Panc1 (cell line): ENCODE measurements around the gene EYA3. TPM values are rescaled to one million over a fixed set of nuclear protein-coding genes. Genes with fewer than 3 reads are reported as not detected.

Experiments
- ATAC-seq: fragments of 200-7000 bp; cut with Tn5 transposase; 2 replicates; pipeline ENCODE4 v1.9.1; 2020; ENCODE audit warnings: mild to moderate bottlenecking, moderate library complexity
- BruUV-seq: library from RNA; stranded (reverse); fragments of 400-500 nt; replicated peaks from 2 replicates; lab custom pipeline; 2021; lab: Mats Ljungman, UMichigan
- CTCF ChIA-PET: fragments of 300-600 bp; sonication (Branson Sonifier 250); formaldehyde crosslinking; loops from one replicate; lab custom pipeline; 2022; ENCODE audit warnings: antibody characterized with exemption; lab: Charles Lee
- POLR2A ChIA-PET: fragments of 300-600 bp; sonication (Branson Sonifier 250); formaldehyde crosslinking; loops from one replicate; lab custom pipeline; 2022; ENCODE audit warnings: antibody characterized with exemption; lab: Charles Lee
- DNase-seq: peaks from one replicate; pipeline ENCODE4 v3.0.0-alpha.2; 2010; ENCODE audit warnings: low read depth, low spot score
- H3K27ac ChIP-seq: 2 replicates; pipeline ENCODE4 v1.5.1; 2011; ENCODE audit warnings: mild to moderate bottlenecking, low read length, inconsistent platforms
- H3K27me3 ChIP-seq: fragments of 200-500 bp; sonication (Bioruptor generic); 2 replicates; pipeline ENCODE4 v1.6.0; 2014; ENCODE audit warnings: low read length, inconsistent platforms; ENCODE audit not compliant: control insufficient read depth, insufficient read depth
- H3K36me3 ChIP-seq: fragments of 200-500 bp; sonication (Bioruptor generic); 2 replicates; pipeline ENCODE4 v1.5.1; 2014; ENCODE audit warnings: inconsistent platforms, mild to moderate bottlenecking, low read length, moderate library complexity; ENCODE audit not compliant: control insufficient read depth, insufficient read depth
- H3K4me1 ChIP-seq: 2 replicates; pipeline ENCODE4 v1.5.1; 2011; ENCODE audit warnings: inconsistent platforms, mild to moderate bottlenecking, low read length, moderate library complexity; ENCODE audit not compliant: control insufficient read depth, insufficient read depth
- H3K4me3 ChIP-seq, 2 experiments: 2 replicates each; pipeline ENCODE4 v1.5.1; 2011 to 2012; ENCODE audit warnings: low read depth in 2 of 2, low read length in 2 of 2, mild to moderate bottlenecking in 2 of 2, inconsistent platforms in 1 of 2, moderate library complexity in 1 of 2
- H3K9me3 ChIP-seq: fragments of 200-500 bp; sonication (Bioruptor generic); 2 replicates; pipeline ENCODE4 v1.5.1; 2014; ENCODE audit warnings: low read depth, mild to moderate bottlenecking, inconsistent platforms, low read length, moderate library complexity; ENCODE audit not compliant: control insufficient read depth, insufficient read depth
- POLR2AphosphoS5 ChIP-seq: IDR thresholded peaks from 2 replicates; pipeline ENCODE4 v1.6.1; 2012; ENCODE audit warnings: mild to moderate bottlenecking, low read depth, low read length, moderate library complexity
- REST ChIP-seq, 2 experiments: IDR thresholded peaks; 2 replicates each; pipeline ENCODE4 v1.6.1; 2011 to 2012; ENCODE audit warnings: low read depth in 2 of 2, control low read depth in 1 of 2, low read length in 1 of 2, mild to moderate bottlenecking in 1 of 2, moderate library complexity in 1 of 2; ENCODE audit not compliant: insufficient read depth in 1 of 2
- SIN3A ChIP-seq: IDR thresholded peaks from 2 replicates; pipeline ENCODE4 v1.6.1; 2012; ENCODE audit warnings: low read depth, mild to moderate bottlenecking, low read length, moderate library complexity, borderline replicate concordance; ENCODE audit not compliant: insufficient read depth
- TCF7L2 ChIP-seq: IDR thresholded peaks from 2 replicates; pipeline ENCODE4 v1.6.1; 2011; ENCODE audit warnings: mild to moderate bottlenecking, low read depth, low read length, inconsistent platforms
- in situ Hi-C: cut with HindIII; loops from 2 replicates; pipeline ENCODE4 v1.10.0; 2016; ENCODE audit warnings: low sequenced_read_pairs, low pct_unique_long_range_greater_than_20kb
- intact Hi-C: fragments of 100-400 bp; cut with micrococcal nuclease; formaldehyde crosslinking; loops from one replicate; pipeline ENCODE4 v1.10.0; 2022; ENCODE audit not compliant: unreplicated experiment
- total RNA-seq: library from RNA; stranded (reverse); gene quantifications from one replicate; pipeline ENCODE4 v1.2.1, GENCODE V29; 2021; ENCODE audit not compliant: unreplicated experiment
- TF ChIP-seq, protein P1 (sequence below): fragments of 450-650 bp; IDR thresholded peaks from 2 replicates; pipeline ENCODE4 v1.5.1; 2017; ENCODE audit warnings: mild to moderate bottlenecking

Gene EYA3
- total RNA-seq, 1 experiment from 2014 or later: 17.5 TPM

GRCh38 chr1:28070725-28071593, 17.5 kb downstream of the EYA3 start:
- Histone ChIP-seq H3K4me3 (no peak overlapping the region), H3K4me1 (peaks cover 25% of the 10 kb centered on the region; the same call in 1 of the 2 replicates), H3K36me3 (no peaks in the 10 kb centered on the region; the same call in 1 of the 2 replicates), H3K27me3 (no peaks in the 10 kb centered on the region), H3K9me3 (no peaks in the 10 kb centered on the region), H3K27ac (no peak overlapping the region)
- ChIA-PET POLR2A (interaction anchor here (0.6 kb wide), 1 partner anchor 164 kb away, joined by 10 read pairs; no protein-coding TSS in a partner anchor), CTCF (no interaction called here)
- BruUV-seq: no TSS peak
- intact Hi-C loops (no loop called here), in situ Hi-C loops (no loop called here)
- DNase-seq (no peak), ATAC-seq (no peak)
- TF ChIP-seq POLR2AphosphoS5: no peak
- no peak for TF ChIP-seq REST (IDR thresholded peaks at IDR 0.05; ENCODE audit: insufficient read depth in 1 of 2, low read depth in 2 of 2, low read length in 1 of 2)
- TF ChIP-seq SIN3A: no peak
- TF ChIP-seq, protein P1, sequence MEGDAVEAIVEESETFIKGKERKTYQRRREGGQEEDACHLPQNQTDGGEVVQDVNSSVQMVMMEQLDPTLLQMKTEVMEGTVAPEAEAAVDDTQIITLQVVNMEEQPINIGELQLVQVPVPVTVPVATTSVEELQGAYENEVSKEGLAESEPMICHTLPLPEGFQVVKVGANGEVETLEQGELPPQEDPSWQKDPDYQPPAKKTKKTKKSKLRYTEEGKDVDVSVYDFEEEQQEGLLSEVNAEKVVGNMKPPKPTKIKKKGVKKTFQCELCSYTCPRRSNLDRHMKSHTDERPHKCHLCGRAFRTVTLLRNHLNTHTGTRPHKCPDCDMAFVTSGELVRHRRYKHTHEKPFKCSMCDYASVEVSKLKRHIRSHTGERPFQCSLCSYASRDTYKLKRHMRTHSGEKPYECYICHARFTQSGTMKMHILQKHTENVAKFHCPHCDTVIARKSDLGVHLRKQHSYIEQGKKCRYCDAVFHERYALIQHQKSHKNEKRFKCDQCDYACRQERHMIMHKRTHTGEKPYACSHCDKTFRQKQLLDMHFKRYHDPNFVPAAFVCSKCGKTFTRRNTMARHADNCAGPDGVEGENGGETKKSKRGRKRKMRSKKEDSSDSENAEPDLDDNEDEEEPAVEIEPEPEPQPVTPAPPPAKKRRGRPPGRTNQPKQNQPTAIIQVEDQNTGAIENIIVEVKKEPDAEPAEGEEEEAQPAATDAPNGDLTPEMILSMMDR: no peak
- TF ChIP-seq TCF7L2: no peak

DNA sequence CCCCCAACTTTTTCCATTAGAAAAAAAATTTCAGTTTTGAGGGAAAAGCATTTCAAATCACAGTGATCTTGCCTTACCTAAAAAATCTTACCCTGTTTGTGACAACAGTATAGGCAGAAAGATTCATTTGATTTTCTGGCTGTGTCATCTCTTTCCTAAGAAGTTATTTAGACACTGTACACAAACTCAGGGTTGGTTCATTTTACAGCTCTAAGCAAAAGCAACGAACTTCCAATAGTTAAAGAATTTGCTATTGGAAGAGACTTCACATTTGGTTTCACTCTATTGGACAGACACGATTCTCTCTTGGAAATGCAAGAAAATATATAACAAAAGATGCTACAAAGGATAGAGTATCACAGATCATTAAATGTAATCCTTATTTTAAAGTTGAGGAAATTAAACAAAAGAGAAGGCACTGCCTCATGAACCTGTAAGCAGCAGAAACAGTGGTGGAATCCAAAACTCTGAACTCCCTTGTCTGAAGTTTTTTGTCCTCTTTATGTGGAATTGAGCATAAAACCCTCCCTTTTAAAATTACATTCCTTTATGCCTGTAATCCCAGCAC, 20.8 kb downstream of the EYA3 start:
- Histone ChIP-seq H3K9me3 (no peaks in the 10 kb centered on the region), H3K36me3 (no peaks in the 10 kb centered on the region), H3K4me1 (peaks cover 28% of the 10 kb centered on the region; the same call in 1 of the 2 replicates), H3K4me3 (no peak overlapping the region), H3K27ac (peak overlapping the region; percentile 55; the same call in 1 of the 2 replicates), H3K27me3 (no peaks in the 10 kb centered on the region)
- ATAC-seq: no peak
- in situ Hi-C loops: no loop called here
- no TSS peak for BruUV-seq
- DNase-seq: no peak
- intact Hi-C loops: no loop called here
- TF ChIP-seq SIN3A: no peak
- no peak for TF ChIP-seq TCF7L2
- no peak for TF ChIP-seq POLR2AphosphoS5
- TF ChIP-seq, protein P1: no peak
- TF ChIP-seq REST (IDR thresholded peaks at IDR 0.05; ENCODE audit: insufficient read depth in 1 of 2, low read depth in 2 of 2, low read length in 1 of 2): no peak
- ChIA-PET CTCF (interaction anchor here (0.5 kb wide), 1 partner anchor 149 kb away, joined by 5 read pairs; no protein-coding TSS in a partner anchor), POLR2A (interaction anchor here (0.8 to 2.1 kb wide), 2 partner anchors 9 to 21 kb away, joined by 5 to 8 read pairs; partner anchors contain the start of gene EYA3)
